IMR-90 (cell line): ENCODE measurements around the gene ERGIC1. TPM values are rescaled to one million over a fixed set of nuclear protein-coding genes. Genes with fewer than 3 reads are reported as not detected.

ENCODE experiments used
- ATAC-seq: fragments of 200-7000 bp; cut with Tn5 transposase; 2 replicates; pipeline ENCODE4 v1.9.1; 2020; ENCODE audit warnings: low read depth, mild to moderate bottlenecking, moderate library complexity
- BruUV-seq: library from RNA; stranded (reverse); fragments of 400-500 nt; replicated peaks from 2 replicates; lab custom pipeline; 2021; lab: Mats Ljungman, UMichigan
- CTCF ChIA-PET: fragments of 300-600 bp; formaldehyde crosslinking; extraction: SDS; loops from one replicate; lab custom pipeline; 2021; ENCODE audit warnings: antibody characterized with exemption; lab: Yijun Ruan, JAX
- POLR2A ChIA-PET: fragments of 300-600 bp; sonication (Branson Sonifier 250); formaldehyde crosslinking; loops from one replicate; lab custom pipeline; 2022; ENCODE audit warnings: antibody characterized with exemption; ENCODE audit not compliant: unreplicated experiment; lab: Charles Lee
- DNase-seq: peaks from one replicate; pipeline ENCODE4 v3.0.0; 2013
- H2AFZ ChIP-seq: replicated peaks from 2 replicates; pipeline ENCODE3; 2013; ENCODE audit warnings: low read length, mild to moderate bottlenecking; ENCODE audit not compliant: poor library complexity
- H2AK5ac ChIP-seq: 2 replicates; pipeline ENCODE4 v1.6.1; 2013; ENCODE audit warnings: low read depth, low read length, inconsistent platforms
- H2AK9ac ChIP-seq: replicated peaks from 2 replicates; pipeline ENCODE3; 2013; ENCODE audit warnings: mild to moderate bottlenecking, low read depth, low read length, moderate library complexity; ENCODE audit not compliant: poor library complexity
- H2BK120ac ChIP-seq: 2 replicates; pipeline ENCODE4 v1.6.1; 2013; ENCODE audit warnings: low read depth, low read length, inconsistent platforms
- H2BK15ac ChIP-seq: 3 replicates; pipeline ENCODE4 v1.6.1; 2013; ENCODE audit warnings: low read depth, low read length, inconsistent platforms
- H2BK20ac ChIP-seq: 2 replicates; pipeline ENCODE4 v1.6.1; 2013; ENCODE audit warnings: low read depth, mild to moderate bottlenecking, inconsistent platforms, low read length, moderate library complexity
- H2BK5ac ChIP-seq: 2 replicates; pipeline ENCODE4 v1.6.1; 2013; ENCODE audit warnings: mild to moderate bottlenecking, low read depth, low read length, inconsistent platforms; ENCODE audit not compliant: poor library complexity, severe bottlenecking
- H3K14ac ChIP-seq: replicated peaks from 2 replicates; pipeline ENCODE4 v1.6.1; 2013; ENCODE audit warnings: low read depth, low read length, inconsistent platforms
- H3K18ac ChIP-seq: 2 replicates; pipeline ENCODE4 v1.6.1; 2013; ENCODE audit warnings: low read depth, low read length, control low read depth
- H3K23ac ChIP-seq: 2 replicates; pipeline ENCODE4 v1.6.1; 2013; ENCODE audit warnings: low read depth, low read length, inconsistent platforms
- H3K27ac ChIP-seq: 2 replicates; pipeline ENCODE4 v1.5.1; 2013; ENCODE audit warnings: mild to moderate bottlenecking, control low read depth, low read length; ENCODE audit not compliant: insufficient read depth
- H3K27me3 ChIP-seq: 2 replicates; pipeline ENCODE4 v1.6.1; 2013; ENCODE audit warnings: low read length; ENCODE audit not compliant: control insufficient read depth, insufficient read depth
- H3K36me3 ChIP-seq: 2 replicates; pipeline ENCODE4 v1.6.1; 2013; ENCODE audit warnings: low read length, mixed read lengths; ENCODE audit not compliant: control insufficient read depth, insufficient read depth
- H3K4ac ChIP-seq: 2 replicates; pipeline ENCODE4 v1.6.1; 2013; ENCODE audit warnings: low read depth, low read length, inconsistent platforms
- H3K4me1 ChIP-seq: 2 replicates; pipeline ENCODE4 v1.6.1; 2013; ENCODE audit warnings: low read length, mixed read lengths; ENCODE audit not compliant: control insufficient read depth, insufficient read depth
- H3K4me2 ChIP-seq: 2 replicates; pipeline ENCODE4 v1.6.1; 2013; ENCODE audit warnings: low read depth, mild to moderate bottlenecking, control low read depth, low read length, moderate library complexity
- H3K4me3 ChIP-seq: 2 replicates; pipeline ENCODE4 v1.5.1; 2013; ENCODE audit warnings: low read depth, mild to moderate bottlenecking, control low read depth, low read length, moderate library complexity; ENCODE audit not compliant: insufficient read depth
- H3K56ac ChIP-seq: 2 replicates; pipeline ENCODE4 v1.6.1; 2013; ENCODE audit warnings: low read length, inconsistent platforms; ENCODE audit not compliant: insufficient read depth; ENCODE audit errors: extremely low read depth
- H3K79me1 ChIP-seq, 2 experiments: 2 replicates each; pipeline ENCODE4 v1.6.1; 2013; ENCODE audit warnings: low read length in 2 of 2, inconsistent platforms in 1 of 2, low read depth in 1 of 2
- H3K9ac ChIP-seq: 2 replicates; pipeline ENCODE4 v1.6.1; 2013; ENCODE audit warnings: low read depth, low read length, control low read depth
- H3K9me1 ChIP-seq: 2 replicates; pipeline ENCODE4 v1.6.1; 2013; ENCODE audit warnings: low read length, inconsistent platforms; ENCODE audit not compliant: insufficient read depth
- H3K9me3 ChIP-seq: 2 replicates; pipeline ENCODE4 v1.6.1; 2013; ENCODE audit warnings: low read length; ENCODE audit not compliant: control insufficient read depth, insufficient read depth
- H4K20me1 ChIP-seq: 2 replicates; pipeline ENCODE4 v1.6.1; 2013; ENCODE audit warnings: low read length, inconsistent platforms; ENCODE audit not compliant: insufficient read depth
- H4K5ac ChIP-seq: 2 replicates; pipeline ENCODE4 v1.6.1; 2013; ENCODE audit warnings: mild to moderate bottlenecking, low read depth, low read length, control low read depth
- H4K8ac ChIP-seq, 2 experiments: 2 replicates each; pipeline ENCODE4 v1.6.1; 2013; ENCODE audit warnings: low read depth in 2 of 2, low read length in 2 of 2, control low read depth in 1 of 2, inconsistent platforms in 1 of 2
- H4K91ac ChIP-seq: 2 replicates; pipeline ENCODE4 v1.6.1; 2013; ENCODE audit warnings: low read depth, low read length, inconsistent platforms; ENCODE audit not compliant: insufficient read depth
- CHD1 ChIP-seq: IDR thresholded peaks from 2 replicates; pipeline ENCODE4 v1.6.1; 2012; ENCODE audit warnings: low read depth, low read length, improper control_type of control experiment
- ELK1 ChIP-seq: fragments of 150-350 bp; IDR thresholded peaks from 2 replicates; pipeline ENCODE4 v1.6.1; 2016; ENCODE audit warnings: low read depth, mild to moderate bottlenecking, low read length, moderate library complexity, borderline replicate concordance
- FOS ChIP-seq: fragments of 150-350 bp; IDR thresholded peaks from 2 replicates; pipeline ENCODE4 v1.6.1; 2016; ENCODE audit warnings: low read depth, low read length
- MXI1 ChIP-seq: IDR thresholded peaks from 2 replicates; pipeline ENCODE4 v1.6.1; 2012; ENCODE audit warnings: low read depth, mild to moderate bottlenecking, low read length, moderate library complexity, borderline replicate concordance
- NFE2L2 ChIP-seq: fragments of 150-350 bp; IDR thresholded peaks from 2 replicates; pipeline ENCODE4 v1.6.1; 2016; ENCODE audit warnings: low read depth, mild to moderate bottlenecking, low read length
- POLR2A ChIP-seq: IDR thresholded peaks from 2 replicates; pipeline ENCODE4 v1.6.1; 2012; ENCODE audit warnings: mild to moderate bottlenecking, low read depth, low read length
- RAD21 ChIP-seq: IDR thresholded peaks from 2 replicates; pipeline ENCODE4 v1.6.1; 2012; ENCODE audit warnings: low read length, improper control_type of control experiment
- RFX5 ChIP-seq: IDR thresholded peaks from 2 replicates; pipeline ENCODE4 v1.8.0; 2012; ENCODE audit warnings: low read depth, mild to moderate bottlenecking, low read length, moderate library complexity
- USF2 ChIP-seq: fragments of 150-350 bp; IDR thresholded peaks from 2 replicates; pipeline ENCODE4 v1.6.1; 2017; ENCODE audit warnings: mild to moderate bottlenecking, antibody characterized with exemption, low read length, low read depth
- WGBS, 2 experiments: methylation state at CpG; one replicate each; pipeline versions ENCODE4 v1.1.5 to v1.1.7; 2013; ENCODE audit warnings: missing lambda C conversion rate in 2 of 2; ENCODE audit not compliant: insufficient read length in 1 of 2; ENCODE audit errors: extremely low coverage in 2 of 2; 5-methylcytosine and 5-hydroxymethylcytosine counted together
- dilution Hi-C: fragments of 300-500 bp; cut with HindIII; formaldehyde crosslinking; loops from one replicate; pipeline ENCODE4 v1.14.3; 2018; ENCODE audit warnings: low sequenced_read_pairs; ENCODE audit not compliant: unreplicated experiment
- in situ Hi-C: fragments of 300-500 bp; cut with MboI; formaldehyde crosslinking; loops from 3 replicates; pipeline ENCODE4 v1.14.3; 2019; ENCODE audit warnings: low sequenced_read_pairs, inconsistent platforms, mixed read lengths
- intact Hi-C: fragments of 100-400 bp; cut with micrococcal nuclease; formaldehyde crosslinking; loops from 2 replicates; pipeline ENCODE4 v1.10.0; 2022
- polyA plus RNA-seq, 3 experiments: library from polyadenylated mRNA; depleted of rRNA; stranded (reverse); fragments of >200 nt; gene quantifications; 2 replicates each; pipeline ENCODE4 v1.2.3, GENCODE V29; 2012; ENCODE audit warnings: low replicate concordance in 1 of 3
- total RNA-seq: library from RNA; depleted of rRNA; stranded (reverse); fragments of >200 nt; gene quantifications from 2 replicates; pipeline ENCODE4 v1.2.3, GENCODE V29; 2012

ERGIC1 gene
- total and polyA plus RNA-seq, 2 of the 4 experiments (the other 2 are of a cell fraction): 134 to 192 TPM

GRCh38 chr5:172860520-172861443 lies 26.7 kb downstream of the ERGIC1 start:
- TF ChIP-seq USF2 (no peak), ELK1 (no peak), FOS (no peak), CHD1 (no peak), RFX5 (no peak), MXI1 (no peak), NFE2L2 (no peak), RAD21 (no peak), POLR2A (no peak)
- POLR2A ChIA-PET: interaction anchor here (0.6 kb wide), 1 partner anchor 139 kb away, joined by 3 read pairs; no protein-coding TSS in a partner anchor
- Histone ChIP-seq H3K56ac (no peak overlapping the region), H3K27ac (peak overlapping the region; percentile 62), H3K4me1 (peaks cover 50% of the 10 kb centered on the region), H4K8ac (peak overlapping the region; percentile 58 to 84), H2BK20ac (peak overlapping the region; percentile 82), H2BK5ac (peak overlapping the region; percentile 95), H3K9ac (peak overlapping the region; percentile 21), H4K20me1 (0 out of 2 replicates have a peak, but pooled peaks cover 3% of the 10 kb centered on the region), H2AFZ (peak overlapping the region; percentile 21), H2AK9ac (peak overlapping the region; percentile 83), H3K9me1 (peaks cover 50% of the 10 kb centered on the region), H2AK5ac (peak overlapping the region; percentile 98), H3K14ac (peak overlapping the region; percentile 79), H3K4me3 (no peak overlapping the region), H3K4ac (peak overlapping the region; percentile 95), H3K79me1 (peaks cover 21 to 89% of the 10 kb centered on the region in 2 experiments), H3K36me3 (peaks cover 7% of the 10 kb centered on the region), H3K23ac (peak overlapping the region; percentile 89), H2BK15ac (peak overlapping the region; percentile 98; the same call in 2 of the 3 replicates), H3K18ac (peak overlapping the region; percentile 75), H2BK120ac (peak overlapping the region; percentile 94), H3K27me3 (no peaks in the 10 kb centered on the region), H4K91ac (peak overlapping the region; percentile 89), H3K9me3 (no peaks in the 10 kb centered on the region), H3K4me2 (0 out of 2 replicates have a peak overlapping the region, but pooled peaks have one; percentile 2), H4K5ac (peak overlapping the region; percentile 59)
- in situ Hi-C loops: no loop called here
- dilution Hi-C loops: no loop called here
- no TSS peak for BruUV-seq
- WGBS, 2 experiments: 71% methylated on average over 13 of the region's 24 CpGs; no CpG with 5 or more reads in 1 of the 2 experiments
- DNase-seq: peak; percentile 32
- CTCF ChIA-PET: interaction anchor here (0.6 kb wide), 1 partner anchor 197 kb away, joined by 7 read pairs; no protein-coding TSS in a partner anchor
- intact Hi-C loops: no loop called here
- ATAC-seq: peak; percentile 7
